HepG2 (cell line): ENCODE measurements around the gene G6PD.

Experiments
- ADNP ChIP-seq: sonication (generic); formaldehyde crosslinking; IDR thresholded peaks from 2 replicates; pipeline ENCODE4 v1.4.0; 2020; ENCODE audit warnings: missing genetic modification reagents
- ATF6 ChIP-seq: sonication (generic); formaldehyde crosslinking; conservative IDR thresholded peaks from 2 replicates; pipeline ENCODE4 v1.4.0; 2020; ENCODE audit warnings: missing genetic modification reagents
- JUN ChIP-seq: sonication (generic); formaldehyde crosslinking; IDR thresholded peaks from 2 replicates; pipeline ENCODE4 v1.4.0; 2020; ENCODE audit warnings: mild to moderate bottlenecking, missing genetic modification reagents
- MYC ChIP-seq: sonication (generic); formaldehyde crosslinking; IDR thresholded peaks from 2 replicates; pipeline ENCODE4 v1.9.0; 2021; ENCODE audit warnings: missing genetic modification reagents, borderline replicate concordance
- TBX3 ChIP-seq: fragments of 450-650 bp; IDR thresholded peaks from 2 replicates; pipeline ENCODE4 v1.6.1; 2017; ENCODE audit warnings: antibody characterized with exemption, mild to moderate bottlenecking, inconsistent platforms, borderline replicate concordance
- YY1 ChIP-seq: IDR thresholded peaks from 2 replicates; pipeline ENCODE4 v1.6.1; 2011; ENCODE audit warnings: low read length, low read depth, moderate library complexity, mild to moderate bottlenecking; ENCODE audit not compliant: insufficient read depth, insufficient replicate concordance
- ZNF160 ChIP-seq: sonication (generic); formaldehyde crosslinking; IDR thresholded peaks from 2 replicates; pipeline ENCODE4 v1.8.0; 2022; ENCODE audit warnings: mild to moderate bottlenecking, inconsistent platforms, missing genetic modification reagents
- ZNF569 ChIP-seq: sonication (generic); formaldehyde crosslinking; IDR thresholded peaks from 2 replicates; pipeline ENCODE4 v1.5.0; 2020; ENCODE audit warnings: mild to moderate bottlenecking, missing genetic modification reagents, moderate library complexity, borderline replicate concordance
- ZNF597 ChIP-seq: sonication (generic); formaldehyde crosslinking; IDR thresholded peaks from 2 replicates; pipeline ENCODE4 v1.5.0; 2020; ENCODE audit warnings: missing genetic modification reagents
- ZNF839 ChIP-seq: sonication (generic); formaldehyde crosslinking; IDR thresholded peaks from 2 replicates; pipeline ENCODE4 v1.4.0; 2020; ENCODE audit warnings: missing genetic modification reagents, mild to moderate bottlenecking, borderline replicate concordance

- TF ChIP-seq TBX3 (no peak), MYC (CRISPR knock-in tag) (no peak), ADNP (CRISPR knock-in tag) (no peak), ZNF569 (CRISPR knock-in tag) (no peak), ATF6 (CRISPR knock-in tag) (no peak), YY1 (no peak), JUN (CRISPR knock-in tag) (no peak), ZNF160 (CRISPR knock-in tag) (no peak), ZNF597 (CRISPR knock-in tag) (no peak), ZNF839 (CRISPR knock-in tag) (no peak)
Measured at GRCh38 chrX:154482786-154483185, 63.9 kb downstream of the G6PD start.
